Stimulated activated naive CD8-positive, alpha-beta T cell treated with anti-CD3 and anti-CD28 coated beads, Interleukin-15, amount 100 ng/mL, for 72 hours (primary cell): ENCODE data around the gene CELF2.

Experiments used
- ATAC-seq: fragments of 150-1000 bp; cut with Tn5 transposase; 2 replicates; pipeline ENCODE4 v1.10.0; 2021; ENCODE audit warnings: mild to moderate bottlenecking, moderate library complexity
- DNase-seq, 2 donors: peaks; one replicate each; pipeline ENCODE4 v3.0.0; 2021 to 2022
- H3K27ac Mint-ChIP-seq, 2 donors: one replicate each; pipeline ENCODE4 v1.8.0; 2022; ENCODE audit warnings: mild to moderate bottlenecking in 2 of 2, mixed read lengths in 2 of 2, moderate library complexity in 2 of 2
- H3K27me3 Mint-ChIP-seq: one replicate; pipeline ENCODE4 v1.8.0; 2022; ENCODE audit warnings: mixed read lengths
- H3K4me1 Mint-ChIP-seq: one replicate; pipeline ENCODE4 v1.8.0; 2022; ENCODE audit warnings: mild to moderate bottlenecking, mixed read lengths
- H3K4me3 Mint-ChIP-seq, 2 donors: one replicate each; pipeline ENCODE4 v1.8.0; 2022; ENCODE audit warnings: mild to moderate bottlenecking in 2 of 2, mixed read lengths in 2 of 2, moderate library complexity in 1 of 2
- H3K9me3 Mint-ChIP-seq, 2 donors: one replicate each; pipeline ENCODE4 v1.8.0; 2022; ENCODE audit warnings: mixed read lengths in 2 of 2

The CELF2 gene

GRCh38 chr10:11214407-11214806, 196.7 kb downstream of the CELF2 start:
- Mint-ChIP-seq H3K27me3 (no peaks in the 10 kb centered on the region), H3K4me3 (peak overlapping the region in 1 of 2 donors; percentile 27), H3K4me1 (peaks cover 99% of the 10 kb centered on the region), H3K27ac (peak overlapping the region in 1 of 2 donors; percentile 22), H3K9me3 (no peaks in the 10 kb centered on the region)
- ATAC-seq (no peak), DNase-seq (no peak)

- ATAC-seq = no peak
- DNase-seq = no peak
- Mint-ChIP-seq H3K27me3 (no peaks in the 10 kb centered on the region), H3K27ac (no peak overlapping the region), H3K9me3 (no peaks in the 10 kb centered on the region), H3K4me3 (peak overlapping the region in 1 of 2 donors; percentile 3), H3K4me1 (peaks cover 100% of the 10 kb centered on the region)
These were observed 197.8 kb downstream of the CELF2 start for GRCh38 chr10:11215471-11215870.

- no peaks in the 10 kb centered on the region for H3K27me3 Mint-ChIP-seq
- no peak for ATAC-seq
- no peak for DNase-seq
- H3K9me3 Mint-ChIP-seq = no peaks in the 10 kb centered on the region
- peaks cover 99% of the 10 kb centered on the region for H3K4me1 Mint-ChIP-seq
- H3K4me3 Mint-ChIP-seq = peak overlapping the region; percentile 39 to 70
- H3K27ac Mint-ChIP-seq = peak overlapping the region in 1 of 2 donors; percentile 8
These were observed 199.8 kb downstream of the CELF2 start for GRCh38 chr10:11217521-11217920.

- peaks cover 98% of the 10 kb centered on the region for H3K4me1 Mint-ChIP-seq
- H3K27me3 Mint-ChIP-seq = no peaks in the 10 kb centered on the region
- H3K4me3 Mint-ChIP-seq = peak overlapping the region; percentile 55 to 70
- ATAC-seq (peak; percentile 95), DNase-seq (peak in 1 of 2 donors; percentile 64)
- no peaks in the 10 kb centered on the region for H3K9me3 Mint-ChIP-seq
- peak overlapping the region; percentile 77 to 84 for H3K27ac Mint-ChIP-seq
These were observed 200.7 kb downstream of the CELF2 start for GRCh38 chr10:11218395-11218794.

- peak overlapping the region; percentile 32 to 44 for H3K4me3 Mint-ChIP-seq
- no peaks in the 10 kb centered on the region for H3K9me3 Mint-ChIP-seq
- ATAC-seq = no peak
- peak overlapping the region; percentile 32 to 79 for H3K27ac Mint-ChIP-seq
- H3K27me3 Mint-ChIP-seq = no peaks in the 10 kb centered on the region
- no peak for DNase-seq
- peaks cover 98% of the 10 kb centered on the region for H3K4me1 Mint-ChIP-seq
These were observed 201.8 kb downstream of the CELF2 start for GRCh38 chr10:11219431-11219830.

- no peak for ATAC-seq
- no peak for DNase-seq
- Mint-ChIP-seq H3K27me3 (no peaks in the 10 kb centered on the region), H3K9me3 (no peaks in the 10 kb centered on the region), H3K4me3 (no peak overlapping the region), H3K27ac (peak overlapping the region in 1 of 2 donors; percentile 3), H3K4me1 (peaks cover 98% of the 10 kb centered on the region)
These were observed 205.4 kb downstream of the CELF2 start for GRCh38 chr10:11223081-11223480.

- H3K27me3 Mint-ChIP-seq = no peaks in the 10 kb centered on the region
- DNase-seq (no peak), ATAC-seq (no peak)
- H3K4me3 Mint-ChIP-seq = no peak overlapping the region
- no peaks in the 10 kb centered on the region for H3K9me3 Mint-ChIP-seq
- H3K4me1 Mint-ChIP-seq = peaks cover 98% of the 10 kb centered on the region
- no peak overlapping the region for H3K27ac Mint-ChIP-seq
These were observed 206.0 kb downstream of the CELF2 start for GRCh38 chr10:11223507-11224140.

- ATAC-seq = no peak
- peak overlapping the region; percentile 17 to 38 for H3K4me3 Mint-ChIP-seq
- H3K4me1 Mint-ChIP-seq = peaks cover 98% of the 10 kb centered on the region
- no peak for DNase-seq
- no peaks in the 10 kb centered on the region for H3K9me3 Mint-ChIP-seq
- peak overlapping the region in 1 of 2 donors; percentile 37 for H3K27ac Mint-ChIP-seq
- no peaks in the 10 kb centered on the region for H3K27me3 Mint-ChIP-seq
These were observed 206.6 kb downstream of the CELF2 start for GRCh38 chr10:11224321-11224720.

GRCh38 chr10:11224792-11225416, 207.2 kb downstream of the CELF2 start:
- no peak for DNase-seq
- no peak for ATAC-seq
- peaks cover 98% of the 10 kb centered on the region for H3K4me1 Mint-ChIP-seq
- peak overlapping the region in 1 of 2 donors; percentile 10 for H3K27ac Mint-ChIP-seq
- no peaks in the 10 kb centered on the region for H3K9me3 Mint-ChIP-seq
- H3K4me3 Mint-ChIP-seq = peak overlapping the region; percentile 26 to 71
- no peaks in the 10 kb centered on the region for H3K27me3 Mint-ChIP-seq

- H3K4me3 Mint-ChIP-seq = peak overlapping the region; percentile 66 to 71
- no peaks in the 10 kb centered on the region for H3K27me3 Mint-ChIP-seq
- peak; percentile 85 for ATAC-seq
- DNase-seq = peak in 1 of 2 donors; percentile 67
- peaks cover 98% of the 10 kb centered on the region for H3K4me1 Mint-ChIP-seq
- no peaks in the 10 kb centered on the region for H3K9me3 Mint-ChIP-seq
- peak overlapping the region; percentile 59 to 95 for H3K27ac Mint-ChIP-seq
These were observed 208.3 kb downstream of the CELF2 start for GRCh38 chr10:11225935-11226334.

GRCh38 chr10:11227103-11227502, 209.4 kb downstream of the CELF2 start:
- DNase-seq (peak in 1 of 2 donors; percentile 21), ATAC-seq (peak; percentile 33)
- Mint-ChIP-seq H3K4me1 (peaks cover 92% of the 10 kb centered on the region), H3K27me3 (no peaks in the 10 kb centered on the region), H3K9me3 (no peaks in the 10 kb centered on the region), H3K27ac (peak overlapping the region; percentile 2 to 69), H3K4me3 (peak overlapping the region; percentile 66 to 71)

- DNase-seq (no peak), ATAC-seq (no peak)
- no peak overlapping the region for H3K4me3 Mint-ChIP-seq
- no peaks in the 10 kb centered on the region for H3K9me3 Mint-ChIP-seq
- peaks cover 67% of the 10 kb centered on the region for H3K4me1 Mint-ChIP-seq
- no peaks in the 10 kb centered on the region for H3K27me3 Mint-ChIP-seq
- peak overlapping the region; percentile 3 to 8 for H3K27ac Mint-ChIP-seq
These were observed 212.2 kb downstream of the CELF2 start for GRCh38 chr10:11229893-11230292.

GRCh38 chr10:11230498-11231167, 213.0 kb downstream of the CELF2 start:
- Mint-ChIP-seq H3K4me1 (peaks cover 60% of the 10 kb centered on the region), H3K27me3 (no peaks in the 10 kb centered on the region), H3K4me3 (peak overlapping the region in 1 of 2 donors; percentile 40), H3K27ac (peak overlapping the region; percentile 14 to 85), H3K9me3 (no peaks in the 10 kb centered on the region)
- ATAC-seq (no peak), DNase-seq (no peak)

- DNase-seq = no peak
- peaks cover 53% of the 10 kb centered on the region for H3K4me1 Mint-ChIP-seq
- no peaks in the 10 kb centered on the region for H3K9me3 Mint-ChIP-seq
- H3K4me3 Mint-ChIP-seq = peak overlapping the region in 1 of 2 donors; percentile 40
- H3K27ac Mint-ChIP-seq = peak overlapping the region in 1 of 2 donors; percentile 91
- no peak for ATAC-seq
- no peaks in the 10 kb centered on the region for H3K27me3 Mint-ChIP-seq
These were observed 213.6 kb downstream of the CELF2 start for GRCh38 chr10:11231285-11231684.

GRCh38 chr10:11232222-11232961, 214.7 kb downstream of the CELF2 start:
- Mint-ChIP-seq H3K4me1 (peaks cover 42% of the 10 kb centered on the region), H3K9me3 (no peaks in the 10 kb centered on the region), H3K27me3 (no peaks in the 10 kb centered on the region), H3K27ac (peak overlapping the region; percentile 87 to 94), H3K4me3 (peak overlapping the region; percentile 39 to 71)
- peak; percentile 73 for ATAC-seq
- no peak for DNase-seq
